ENCODE results near the gene POLRMT.
A peak's percentile ranks its signal among the peaks of the same experiment; 100 is the strongest.

The POLRMT gene

DNA sequence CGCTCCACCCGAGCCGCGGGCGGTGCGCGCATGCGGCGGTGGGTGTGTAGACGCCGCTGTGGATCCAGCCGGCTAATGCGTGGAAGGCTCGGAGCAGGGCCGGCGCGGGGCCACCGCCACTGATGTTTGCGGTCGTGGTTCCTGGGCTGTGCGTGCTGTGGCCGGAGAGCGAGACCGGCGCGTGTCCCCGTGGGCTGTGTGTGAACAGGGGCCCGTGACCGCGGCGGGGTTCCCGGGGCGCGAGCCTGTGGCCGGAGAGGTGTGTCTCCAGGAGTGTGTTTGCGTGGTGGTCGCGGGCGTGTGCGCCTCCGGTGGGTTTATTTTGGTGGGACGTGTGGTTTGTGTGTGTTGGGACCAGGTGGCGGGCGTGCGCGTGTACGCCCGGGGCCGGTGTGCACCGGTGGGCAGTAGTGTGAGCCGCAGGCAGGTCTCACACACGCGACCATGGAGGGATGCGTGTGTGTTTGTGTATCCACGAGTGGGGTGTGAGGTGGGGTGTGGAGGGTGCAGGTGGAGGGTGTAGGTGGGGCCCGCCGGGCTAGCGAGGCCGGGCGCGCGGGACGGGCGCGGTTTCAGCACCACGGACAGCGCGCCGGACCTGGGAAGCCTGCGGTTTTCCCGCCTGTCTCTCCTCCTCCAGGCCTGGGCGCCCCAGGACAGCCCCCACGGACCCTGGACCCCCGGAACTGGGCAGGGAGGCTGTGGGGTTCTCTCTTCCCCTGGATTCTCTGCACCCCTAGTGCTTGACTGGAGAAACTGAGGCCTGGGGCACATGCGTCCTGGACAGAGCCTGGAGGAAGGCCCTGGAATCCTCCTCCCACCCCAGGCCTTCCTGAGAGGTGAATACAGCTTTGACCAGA lies 42.0 kb downstream of the POLRMT start:
- TF ChIP-seq, protein P1, sequence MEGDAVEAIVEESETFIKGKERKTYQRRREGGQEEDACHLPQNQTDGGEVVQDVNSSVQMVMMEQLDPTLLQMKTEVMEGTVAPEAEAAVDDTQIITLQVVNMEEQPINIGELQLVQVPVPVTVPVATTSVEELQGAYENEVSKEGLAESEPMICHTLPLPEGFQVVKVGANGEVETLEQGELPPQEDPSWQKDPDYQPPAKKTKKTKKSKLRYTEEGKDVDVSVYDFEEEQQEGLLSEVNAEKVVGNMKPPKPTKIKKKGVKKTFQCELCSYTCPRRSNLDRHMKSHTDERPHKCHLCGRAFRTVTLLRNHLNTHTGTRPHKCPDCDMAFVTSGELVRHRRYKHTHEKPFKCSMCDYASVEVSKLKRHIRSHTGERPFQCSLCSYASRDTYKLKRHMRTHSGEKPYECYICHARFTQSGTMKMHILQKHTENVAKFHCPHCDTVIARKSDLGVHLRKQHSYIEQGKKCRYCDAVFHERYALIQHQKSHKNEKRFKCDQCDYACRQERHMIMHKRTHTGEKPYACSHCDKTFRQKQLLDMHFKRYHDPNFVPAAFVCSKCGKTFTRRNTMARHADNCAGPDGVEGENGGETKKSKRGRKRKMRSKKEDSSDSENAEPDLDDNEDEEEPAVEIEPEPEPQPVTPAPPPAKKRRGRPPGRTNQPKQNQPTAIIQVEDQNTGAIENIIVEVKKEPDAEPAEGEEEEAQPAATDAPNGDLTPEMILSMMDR (IDR thresholded peaks at IDR 0.05; ENCODE audit: low read depth, low read length, missing control alignments) = no peak
- no peaks in the 10 kb centered on the region for H3K36me3 ChIP-seq (replicated peaks)
- peak overlapping the region; percentile 3 for H3K4me3 ChIP-seq (ENCODE audit: low read depth, low read length)
- no peak overlapping the region for H3K27ac ChIP-seq
- DNase-seq = no peak
- in situ Hi-C loops (cut with HindIII; ENCODE audit: low pct_ligation_motif_present, low sequenced_read_pairs) = no loop called here
- no peaks in the 10 kb centered on the region for H3K27me3 ChIP-seq (replicated peaks)

DNA sequence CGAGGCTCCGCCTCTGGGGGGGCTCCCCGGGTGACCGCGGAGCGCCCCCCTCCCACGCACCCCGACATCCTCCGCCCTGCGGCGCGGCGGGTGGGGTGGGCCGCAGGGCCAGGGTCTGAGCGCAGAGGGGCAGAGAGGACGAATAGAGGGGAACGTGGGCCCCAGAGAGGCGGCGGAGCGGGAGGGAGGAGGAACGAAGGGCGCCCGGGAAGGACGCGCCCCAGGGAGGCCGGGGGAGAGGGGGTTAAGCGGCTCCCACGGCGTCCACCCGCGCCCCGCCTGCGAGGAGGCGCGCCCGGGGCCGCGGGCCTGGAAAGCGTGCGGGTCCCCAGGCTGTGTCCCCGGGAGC lies 42.6 kb downstream of the POLRMT start:
- Histone ChIP-seq H3K27me3 (replicated peaks) (no peaks in the 10 kb centered on the region), H3K36me3 (replicated peaks) (no peaks in the 10 kb centered on the region), H3K27ac (no peak overlapping the region), H3K4me3 (ENCODE audit: low read depth, low read length) (no peak overlapping the region)
- no peak for DNase-seq
- TF ChIP-seq, protein P1 (IDR thresholded peaks at IDR 0.05; ENCODE audit: low read depth, low read length, missing control alignments) = no peak
- in situ Hi-C loops (cut with HindIII; ENCODE audit: low pct_ligation_motif_present, low sequenced_read_pairs) = no loop called here

DNA sequence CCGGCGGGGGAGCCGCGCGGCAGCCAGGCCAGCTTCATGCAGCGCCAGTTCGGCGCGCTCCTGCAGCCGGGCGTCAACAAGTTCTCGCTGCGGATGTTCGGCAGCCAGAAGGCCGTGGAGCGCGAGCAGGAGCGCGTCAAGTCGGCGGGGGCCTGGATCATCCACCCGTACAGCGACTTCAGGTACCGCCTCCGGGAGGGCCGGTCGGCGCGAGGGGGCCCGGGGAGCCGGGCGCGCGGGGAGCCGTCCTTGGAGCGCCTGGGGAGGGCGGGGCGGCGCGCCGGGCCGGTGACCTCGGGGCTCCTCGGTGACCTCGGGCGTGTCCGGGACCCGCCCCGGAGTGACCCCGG lies 43.0 kb downstream of the POLRMT start:
- H3K4me3 ChIP-seq (ENCODE audit: low read depth, low read length) = peak overlapping the region; percentile 20
- TF ChIP-seq, protein P1 (IDR thresholded peaks at IDR 0.05; ENCODE audit: low read depth, low read length, missing control alignments) = no peak

DNA sequence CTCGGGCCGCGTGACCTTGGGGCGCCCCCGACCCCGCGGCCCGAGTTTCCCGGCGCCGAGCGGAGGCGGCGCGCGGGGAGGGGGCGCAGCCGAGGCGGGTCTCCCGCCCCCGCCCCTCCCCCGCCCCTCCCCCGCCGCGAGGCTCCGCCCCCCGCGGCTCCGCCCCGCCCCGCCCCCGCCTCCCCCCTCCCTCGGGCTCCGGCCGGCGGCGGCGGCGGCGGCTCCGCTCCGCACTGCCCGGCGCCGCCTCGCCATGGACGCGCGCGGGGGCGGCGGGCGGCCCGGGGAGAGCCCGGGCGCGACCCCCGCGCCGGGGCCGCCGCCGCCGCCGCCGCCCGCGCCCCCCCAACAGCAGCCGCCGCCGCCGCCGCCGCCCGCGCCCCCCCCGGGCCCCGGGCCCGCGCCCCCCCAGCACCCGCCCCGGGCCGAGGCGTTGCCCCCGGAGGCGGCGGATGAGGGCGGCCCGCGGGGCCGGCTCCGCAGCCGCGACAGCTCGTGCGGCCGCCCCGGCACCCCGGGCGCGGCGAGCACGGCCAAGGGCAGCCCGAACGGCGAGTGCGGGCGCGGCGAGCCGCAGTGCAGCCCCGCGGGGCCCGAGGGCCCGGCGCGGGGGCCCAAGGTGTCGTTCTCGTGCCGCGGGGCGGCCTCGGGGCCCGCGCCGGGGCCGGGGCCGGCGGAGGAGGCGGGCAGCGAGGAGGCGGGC lies 43.5 kb downstream of the POLRMT start, which contains the start of gene HCN2:
Gene HCN2 (plus strand): TSS at position 189 of the 703 bp plus-strand sequence. CDS start 65 bp downstream, at position 254.
- Histone ChIP-seq H3K4me3 (ENCODE audit: low read depth, low read length) (peak within 1 kb of the TSS; percentile 20), H3K27me3 (replicated peaks) (no peaks in the 10 kb centered on the region), H3K27ac (no peak within 1 kb of the TSS), H3K36me3 (replicated peaks) (no peaks in the 10 kb centered on the region)
- in situ Hi-C loops (cut with HindIII; ENCODE audit: low pct_ligation_motif_present, low sequenced_read_pairs) = no loop called here
- DNase-seq = no peak
- TF ChIP-seq, protein P1 (IDR thresholded peaks at IDR 0.05; ENCODE audit: low read depth, low read length, missing control alignments) = no peak

More for the DNA sequence above, 43.0 kb downstream of the POLRMT start:
- in situ Hi-C loops (cut with HindIII; ENCODE audit: low pct_ligation_motif_present, low sequenced_read_pairs) = no loop called here
- no peaks in the 10 kb centered on the region for H3K36me3 ChIP-seq (replicated peaks)
- no peak for DNase-seq
- no peak overlapping the region for H3K27ac ChIP-seq
- H3K27me3 ChIP-seq (replicated peaks) = no peaks in the 10 kb centered on the region

DNA sequence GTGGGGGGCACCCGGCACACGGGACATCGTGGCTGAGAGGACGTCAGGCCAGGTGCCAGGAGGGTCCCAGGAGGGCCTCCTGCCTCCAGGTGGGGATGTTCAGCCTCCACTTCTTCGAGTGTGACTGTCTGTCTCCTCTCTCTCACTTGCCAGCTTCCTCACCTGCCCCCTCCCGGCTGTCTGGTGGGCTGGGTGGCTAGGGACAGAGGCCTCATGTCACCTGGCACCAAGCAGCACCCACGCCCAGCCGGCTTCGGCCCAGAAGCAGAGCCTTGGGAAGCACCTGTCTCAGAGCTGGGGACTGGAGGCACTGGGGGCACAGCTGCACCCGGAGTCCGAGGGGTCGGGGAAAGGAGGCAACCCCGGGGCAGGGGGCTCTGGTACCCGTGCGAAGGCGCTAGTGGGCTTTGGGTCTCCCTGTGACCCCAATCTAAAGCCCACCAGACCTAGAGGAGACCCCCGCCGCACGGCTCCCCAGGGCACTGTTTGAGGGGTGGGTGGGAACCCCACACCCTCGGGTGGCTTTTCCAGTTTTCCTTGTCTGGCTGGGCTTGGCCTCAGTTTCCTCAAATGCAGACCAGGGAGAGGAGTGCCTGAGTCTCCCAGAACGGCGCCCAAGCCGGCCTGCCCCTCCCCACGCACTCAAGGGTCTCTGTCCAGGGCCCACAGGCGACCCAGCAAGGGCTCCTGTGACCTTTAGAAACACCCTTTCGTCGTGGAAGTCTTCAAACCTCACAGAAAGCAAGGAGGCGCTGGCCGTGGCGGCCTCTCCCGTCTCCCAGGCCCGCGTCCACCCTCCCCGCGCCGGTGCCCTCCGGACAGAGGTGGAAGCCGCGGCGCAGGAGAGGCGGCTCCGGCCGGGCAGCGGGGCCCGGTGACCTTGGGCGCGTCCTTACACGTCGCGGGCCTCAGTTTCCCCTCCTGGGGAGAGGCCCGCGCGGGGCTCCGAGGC lies 44.3 kb downstream of the POLRMT start:
- H3K36me3 ChIP-seq (replicated peaks) = no peaks in the 10 kb centered on the region
- DNase-seq = no peak
- H3K4me3 ChIP-seq (ENCODE audit: low read depth, low read length) = no peak overlapping the region
- in situ Hi-C loops (cut with HindIII; ENCODE audit: low pct_ligation_motif_present, low sequenced_read_pairs) = no loop called here
- no peaks in the 10 kb centered on the region for H3K27me3 ChIP-seq (replicated peaks)
- no peak overlapping the region for H3K27ac ChIP-seq
- TF ChIP-seq, protein P1 (IDR thresholded peaks at IDR 0.05; ENCODE audit: low read depth, low read length, missing control alignments) = no peak
